ENCODE measurements around the gene STIM1.

DNA sequence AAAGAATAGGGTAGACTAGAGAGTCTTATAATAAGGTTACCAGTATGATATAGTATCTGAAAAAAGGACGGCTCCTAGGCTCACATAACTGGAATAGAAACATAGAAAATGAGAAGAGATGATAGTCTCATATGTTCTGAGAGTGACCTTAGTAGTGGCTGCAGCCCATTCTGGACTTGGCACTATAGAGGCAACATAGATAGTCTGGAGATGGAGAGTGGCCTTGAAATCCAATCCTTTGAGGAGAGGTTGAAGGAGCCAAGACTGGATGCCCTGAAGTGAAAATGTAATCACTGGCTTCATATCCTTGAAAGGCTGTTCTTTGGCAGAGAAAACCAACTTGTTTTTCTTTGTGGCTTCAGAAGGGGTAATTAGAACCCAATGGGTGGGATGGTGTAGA lies 81.1 kb downstream of the STIM1 start:
- TF ChIP-seq TAF1 (IDR thresholded peaks at IDR 0.05; ENCODE audit: borderline replicate concordance, low read depth, low read length) (no peak), POLR2A (IDR thresholded peaks at IDR 0.05; ENCODE audit: low read depth, low read length) (no peak)

Data from GM12892 (cell line).